IMR-90 (cell line): ENCODE measurements around the gene HLA-DMB.

Source experiments
- CEBPB ChIP-seq: IDR thresholded peaks from 2 replicates; pipeline ENCODE4 v1.6.1; 2012; ENCODE audit warnings: low read depth, low read length, improper control_type of control experiment
- CTCF ChIP-seq: conservative IDR thresholded peaks from 2 replicates; pipeline ENCODE4 v1.5.1; 2012; ENCODE audit warnings: mild to moderate bottlenecking, low read depth, low read length, improper control_type of control experiment
- ELK1 ChIP-seq: fragments of 150-350 bp; IDR thresholded peaks from 2 replicates; pipeline ENCODE4 v1.6.1; 2016; ENCODE audit warnings: low read depth, mild to moderate bottlenecking, low read length, moderate library complexity, borderline replicate concordance
- MXI1 ChIP-seq: IDR thresholded peaks from 2 replicates; pipeline ENCODE4 v1.6.1; 2012; ENCODE audit warnings: low read depth, mild to moderate bottlenecking, low read length, moderate library complexity, borderline replicate concordance
- NFE2L2 ChIP-seq: fragments of 150-350 bp; IDR thresholded peaks from 2 replicates; pipeline ENCODE4 v1.6.1; 2016; ENCODE audit warnings: low read depth, mild to moderate bottlenecking, low read length
- POLR2A ChIP-seq: IDR thresholded peaks from 2 replicates; pipeline ENCODE4 v1.6.1; 2012; ENCODE audit warnings: mild to moderate bottlenecking, low read depth, low read length
- SMC3 ChIP-seq: fragments of 150-350 bp; IDR thresholded peaks from 2 replicates; pipeline ENCODE4 v1.6.1; 2016; ENCODE audit warnings: low read depth, mild to moderate bottlenecking, antibody characterized with exemption, low read length, moderate library complexity
- USF2 ChIP-seq: fragments of 150-350 bp; IDR thresholded peaks from 2 replicates; pipeline ENCODE4 v1.6.1; 2017; ENCODE audit warnings: mild to moderate bottlenecking, antibody characterized with exemption, low read length, low read depth

GRCh38 chr6:32983964-32984621 is 43.3 kb upstream of the HLA-DMB start:
- TF ChIP-seq CTCF (no peak), POLR2A (no peak), ELK1 (no peak), USF2 (no peak), NFE2L2 (no peak), CEBPB (no peak), MXI1 (no peak), SMC3 (no peak)
